CD8-positive, alpha-beta memory T cell (primary cell): ENCODE results near the gene L3MBTL3. TPM values are rescaled to one million over a fixed set of nuclear protein-coding genes. Genes with fewer than 3 reads are reported as not detected.

Experiments
- CTCF ChIA-PET: fragments of 350-600 bp; sonication (Branson Sonifier 250); formaldehyde crosslinking; loops from one replicate; lab custom pipeline; 2021; ENCODE audit warnings: antibody characterized with exemption; lab: Charles Lee
- POLR2A ChIA-PET: fragments of 350-600 bp; sonication (Branson Sonifier 250); formaldehyde crosslinking; loops from one replicate; lab custom pipeline; 2021; ENCODE audit warnings: antibody characterized with exemption; lab: Charles Lee
- DNase-seq, 5 donors: peaks; one replicate each; pipeline versions ENCODE4 v3.0.0 to v3.0.0-alpha.2; 2020 to 2022; ENCODE audit warnings: mixed read lengths in 1 of 5
- H3K27ac ChIP-seq: one replicate; pipeline ENCODE4 v1.7.0; 2013; ENCODE audit warnings: low read depth, mild to moderate bottlenecking, low read length, moderate library complexity
- H3K27me3 ChIP-seq: 2 replicates; pipeline ENCODE4 v1.7.0; 2013; ENCODE audit warnings: low read length, mild to moderate bottlenecking; ENCODE audit not compliant: insufficient read depth, poor library complexity, severe bottlenecking
- H3K36me3 ChIP-seq: 2 replicates; pipeline ENCODE4 v1.7.0; 2013; ENCODE audit warnings: mild to moderate bottlenecking, low read length, moderate library complexity; ENCODE audit not compliant: insufficient read depth
- H3K4me1 ChIP-seq: 2 replicates; pipeline ENCODE4 v1.7.0; 2013; ENCODE audit warnings: mild to moderate bottlenecking, low read length, moderate library complexity; ENCODE audit not compliant: insufficient read depth
- H3K4me3 ChIP-seq: 2 replicates; pipeline ENCODE4 v1.7.0; 2013; ENCODE audit warnings: mild to moderate bottlenecking, low read length
- H3K9me3 ChIP-seq: 2 replicates; pipeline ENCODE4 v1.7.0; 2013; ENCODE audit warnings: mild to moderate bottlenecking, low read length
- H3K27ac Mint-ChIP-seq, 8 donors: one replicate each; pipeline ENCODE4 v1.8.0; 2020 to 2021; ENCODE audit warnings: mixed read lengths in 8 of 8, mild to moderate bottlenecking in 6 of 8, inconsistent platforms in 3 of 8, moderate library complexity in 3 of 8
- H3K27me3 Mint-ChIP-seq, 2 donors: one replicate each; pipeline ENCODE4 v1.8.0; 2020 to 2021; ENCODE audit warnings: mixed read lengths in 2 of 2, mild to moderate bottlenecking in 1 of 2, moderate library complexity in 1 of 2
- H3K36me3 Mint-ChIP-seq, 3 donors: one replicate each; pipeline ENCODE4 v1.8.0; 2020 to 2021; ENCODE audit warnings: mixed read lengths in 3 of 3, inconsistent platforms in 1 of 3, mild to moderate bottlenecking in 1 of 3
- H3K4me1 Mint-ChIP-seq, 3 donors: one replicate each; pipeline ENCODE4 v1.8.0; 2020 to 2021; ENCODE audit warnings: mixed read lengths in 3 of 3, inconsistent platforms in 1 of 3, mild to moderate bottlenecking in 1 of 3
- H3K4me3 Mint-ChIP-seq, 7 donors: one replicate each; pipeline ENCODE4 v1.8.0; 2020 to 2021; ENCODE audit warnings: mixed read lengths in 7 of 7, mild to moderate bottlenecking in 6 of 7, moderate library complexity in 4 of 7, inconsistent platforms in 2 of 7
- H3K9me3 Mint-ChIP-seq, 5 donors: one replicate each; pipeline ENCODE4 v1.8.0; 2020 to 2022; ENCODE audit warnings: mixed read lengths in 5 of 5, mild to moderate bottlenecking in 3 of 5, moderate library complexity in 2 of 5, inconsistent platforms in 1 of 5
- polyA plus RNA-seq: library from polyadenylated mRNA; unstranded; fragments of 300-500 nt; fragmentation: Illumina TruSeq; gene quantifications from one replicate; pipeline ENCODE4 v1.2.3, GENCODE V29; 2021
- total RNA-seq, 2 experiments: library from RNA; stranded (reverse); gene quantifications; one replicate each; pipeline ENCODE4 v1.2.3, GENCODE V29; 2021

L3MBTL3 gene
- total RNA-seq: 10 to 100 TPM; 10.2 to 11.1 TPM
- polyA plus RNA-seq: 6.6 TPM

GRCh38 chr6:130018292-130018743, at the start of gene L3MBTL3:
TSS of gene L3MBTL3 (plus strand) at chr6:130018581. CDS start at chr6:130042700, 24,119 bp downstream.
- Mint-ChIP-seq H3K36me3 (peaks cover 0 to 20% (median 0%) of the 10 kb centered on the region in 3 donors), H3K9me3 (no peaks in the 10 kb centered on the region), H3K27ac (peak within 1 kb of the TSS; percentile 93 to 99 (median 96)), H3K4me3 (peak within 1 kb of the TSS; percentile 96 to 100 (median 100)), H3K27me3 (peaks cover 0 to 2% of the 10 kb centered on the region in 2 donors), H3K4me1 (peaks cover 16 to 26% (median 23%) of the 10 kb centered on the region in 3 donors)
- Histone ChIP-seq H3K27me3 (no peaks in the 10 kb centered on the region), H3K4me1 (peaks cover 8% of the 10 kb centered on the region), H3K9me3 (no peaks in the 10 kb centered on the region), H3K36me3 (no peaks in the 10 kb centered on the region), H3K27ac (peak within 1 kb of the TSS; percentile 79), H3K4me3 (peak within 1 kb of the TSS; percentile 99)
- ChIA-PET CTCF (interaction anchor here (0.7 to 1.6 kb wide), 3 partner anchors 80 to 518 kb away, joined by 3 to 5 read pairs (median 3); no protein-coding TSS in a partner anchor), POLR2A (interaction anchor here (0.5 to 1.2 kb wide), 4 partner anchors 158 to 456 kb away, joined by 3 to 4 read pairs (median 4); no protein-coding TSS in a partner anchor)
- DNase-seq: peak; percentile 77 to 92 (median 84)

- H3K27ac Mint-ChIP-seq: no peak overlapping the region
- peaks cover 0 to 4% (median 2%) of the 10 kb centered on the region in 3 donors for H3K36me3 Mint-ChIP-seq
- no peaks in the 10 kb centered on the region for H3K4me1 Mint-ChIP-seq
- no peaks in the 10 kb centered on the region for H3K36me3 ChIP-seq
- H3K9me3 ChIP-seq: no peaks in the 10 kb centered on the region
- POLR2A ChIA-PET: no interaction called here
- no peaks in the 10 kb centered on the region for H3K27me3 ChIP-seq
- no peak overlapping the region for H3K27ac ChIP-seq
- no peak for DNase-seq
- H3K4me1 ChIP-seq: no peaks in the 10 kb centered on the region
- peaks cover 0 to 6% (median 0%) of the 10 kb centered on the region in 5 donors for H3K9me3 Mint-ChIP-seq
- H3K27me3 Mint-ChIP-seq: peaks cover 8 to 22% of the 10 kb centered on the region in 2 donors
- CTCF ChIA-PET: no interaction called here
- H3K4me3 Mint-ChIP-seq: no peak overlapping the region
- H3K4me3 ChIP-seq: no peak overlapping the region
These were observed 49.3 kb upstream of the L3MBTL3 start for GRCh38 chr6:129969064-129969463.

GRCh38 chr6:129976110-129976509, 42.3 kb upstream of the L3MBTL3 start:
- H3K27me3 Mint-ChIP-seq: peaks cover 0 to 1% of the 10 kb centered on the region in 2 donors

DNA sequence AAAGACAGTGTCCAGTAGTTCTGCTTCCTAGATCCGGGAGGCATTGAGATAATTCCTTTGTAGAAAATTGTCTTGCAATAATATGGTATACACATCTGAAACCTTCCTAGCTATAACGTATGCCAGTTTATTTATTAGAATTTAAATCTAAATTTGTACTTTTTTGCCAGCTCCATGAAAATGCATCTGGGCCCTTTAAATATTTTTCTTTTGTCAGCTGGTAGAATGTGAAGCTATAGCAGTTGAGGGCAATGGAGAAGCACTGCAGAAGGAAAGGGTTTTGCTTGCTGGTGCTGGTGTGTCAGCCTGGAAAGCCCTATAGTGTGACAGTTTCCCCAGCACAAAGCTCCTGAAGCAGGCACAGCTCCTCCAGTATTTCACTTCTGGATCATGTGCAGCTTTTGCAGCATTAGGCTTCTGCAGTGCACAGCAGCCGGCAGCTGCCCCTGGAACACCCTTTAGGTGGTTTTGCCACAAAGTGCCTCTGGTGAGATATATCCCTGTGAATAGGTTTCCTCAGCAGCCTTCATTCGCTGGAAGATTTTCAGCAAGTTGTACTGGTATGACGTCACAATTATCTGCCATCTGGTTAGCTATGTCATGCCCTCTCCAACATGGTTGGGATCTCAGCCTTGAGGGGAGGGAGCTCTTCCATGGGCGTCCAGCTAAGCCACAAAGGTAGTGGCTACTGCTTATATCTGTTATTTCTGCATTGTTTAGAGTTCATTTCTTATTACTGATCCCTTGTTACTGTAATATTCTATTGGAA, 40.0 kb upstream of the L3MBTL3 start:
- Mint-ChIP-seq H3K4me3 (no peak overlapping the region), H3K36me3 (peaks cover 8 to 39% (median 12%) of the 10 kb centered on the region in 3 donors), H3K4me1 (no peaks in the 10 kb centered on the region), H3K9me3 (peaks cover 16 to 30% (median 28%) of the 10 kb centered on the region in 5 donors), H3K27me3 (no peaks in the 10 kb centered on the region), H3K27ac (no peak overlapping the region)
- CTCF ChIA-PET: interaction anchor here (0.6 to 0.8 kb wide), 2 partner anchors 23 to 32 kb away, joined by 3 read pairs; no protein-coding TSS in a partner anchor
- no peaks in the 10 kb centered on the region for H3K9me3 ChIP-seq
- no peak overlapping the region for H3K4me3 ChIP-seq
- DNase-seq: no peak
- no peaks in the 10 kb centered on the region for H3K4me1 ChIP-seq
- no peaks in the 10 kb centered on the region for H3K36me3 ChIP-seq
- H3K27ac ChIP-seq: no peak overlapping the region
- no peaks in the 10 kb centered on the region for H3K27me3 ChIP-seq
- POLR2A ChIA-PET: no interaction called here

More at GRCh38 chr6:129976110-129976509, 42.3 kb upstream of the L3MBTL3 start:
- Histone ChIP-seq H3K27ac (no peak overlapping the region), H3K9me3 (no peaks in the 10 kb centered on the region), H3K4me3 (no peak overlapping the region), H3K4me1 (no peaks in the 10 kb centered on the region), H3K27me3 (no peaks in the 10 kb centered on the region), H3K36me3 (no peaks in the 10 kb centered on the region)
- peaks cover 15 to 30% (median 28%) of the 10 kb centered on the region in 5 donors for H3K9me3 Mint-ChIP-seq
- peaks cover 8 to 36% (median 10%) of the 10 kb centered on the region in 3 donors for H3K36me3 Mint-ChIP-seq
- no peak overlapping the region for H3K4me3 Mint-ChIP-seq
- ChIA-PET CTCF (no interaction called here), POLR2A (no interaction called here)
- no peak for DNase-seq
- H3K27ac Mint-ChIP-seq: no peak overlapping the region
- H3K4me1 Mint-ChIP-seq: no peaks in the 10 kb centered on the region

GRCh38 chr6:129980821-129981220, 37.6 kb upstream of the L3MBTL3 start:
- H3K4me1 Mint-ChIP-seq: no peaks in the 10 kb centered on the region
- H3K36me3 ChIP-seq: no peaks in the 10 kb centered on the region
- H3K27ac ChIP-seq: no peak overlapping the region
- no peaks in the 10 kb centered on the region for H3K4me1 ChIP-seq
- no peaks in the 10 kb centered on the region for H3K9me3 ChIP-seq
- no peak for DNase-seq
- ChIA-PET POLR2A (no interaction called here), CTCF (interaction anchor here (0.5 kb wide), 1 partner anchor 368 kb away, joined by 3 read pairs; no protein-coding TSS in a partner anchor)
- H3K36me3 Mint-ChIP-seq: peaks cover 8 to 39% (median 12%) of the 10 kb centered on the region in 3 donors
- no peak overlapping the region for H3K4me3 Mint-ChIP-seq
- H3K9me3 Mint-ChIP-seq: peaks cover 16 to 30% (median 27%) of the 10 kb centered on the region in 5 donors
- no peak overlapping the region for H3K4me3 ChIP-seq
- H3K27me3 ChIP-seq: no peaks in the 10 kb centered on the region
- no peak overlapping the region for H3K27ac Mint-ChIP-seq
- H3K27me3 Mint-ChIP-seq: peaks cover 0 to 1% of the 10 kb centered on the region in 2 donors

DNA sequence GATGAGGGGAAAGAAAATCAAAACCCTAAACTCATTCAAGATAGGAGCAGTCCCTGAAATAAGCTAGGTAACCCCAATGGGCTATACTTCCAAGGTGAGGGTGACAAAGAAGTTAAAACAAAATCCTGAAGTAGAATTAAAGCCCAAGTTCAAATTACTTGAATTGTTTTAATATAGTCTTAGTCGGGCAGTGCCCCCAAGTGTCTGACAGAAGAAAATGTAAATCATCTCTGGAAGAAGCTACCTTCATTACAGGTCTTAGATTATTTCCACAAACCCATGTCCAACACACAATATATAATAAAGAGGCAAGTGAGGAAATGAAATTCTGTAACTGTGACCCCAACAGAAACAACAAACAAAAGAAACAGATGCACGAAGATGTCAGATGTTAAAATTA, 36.8 kb upstream of the L3MBTL3 start:
- ChIA-PET CTCF (no interaction called here), POLR2A (no interaction called here)
- Histone ChIP-seq H3K4me3 (no peak overlapping the region), H3K9me3 (no peaks in the 10 kb centered on the region), H3K4me1 (no peaks in the 10 kb centered on the region), H3K27ac (no peak overlapping the region), H3K27me3 (no peaks in the 10 kb centered on the region), H3K36me3 (no peaks in the 10 kb centered on the region)
- no peak overlapping the region for H3K27ac Mint-ChIP-seq
- no peak for DNase-seq
- peaks cover 16 to 30% (median 27%) of the 10 kb centered on the region in 5 donors for H3K9me3 Mint-ChIP-seq
- H3K4me1 Mint-ChIP-seq: no peaks in the 10 kb centered on the region
- H3K27me3 Mint-ChIP-seq: peaks cover 0 to 1% of the 10 kb centered on the region in 2 donors
- no peak overlapping the region for H3K4me3 Mint-ChIP-seq
- H3K36me3 Mint-ChIP-seq: peaks cover 8 to 32% (median 12%) of the 10 kb centered on the region in 3 donors

DNA sequence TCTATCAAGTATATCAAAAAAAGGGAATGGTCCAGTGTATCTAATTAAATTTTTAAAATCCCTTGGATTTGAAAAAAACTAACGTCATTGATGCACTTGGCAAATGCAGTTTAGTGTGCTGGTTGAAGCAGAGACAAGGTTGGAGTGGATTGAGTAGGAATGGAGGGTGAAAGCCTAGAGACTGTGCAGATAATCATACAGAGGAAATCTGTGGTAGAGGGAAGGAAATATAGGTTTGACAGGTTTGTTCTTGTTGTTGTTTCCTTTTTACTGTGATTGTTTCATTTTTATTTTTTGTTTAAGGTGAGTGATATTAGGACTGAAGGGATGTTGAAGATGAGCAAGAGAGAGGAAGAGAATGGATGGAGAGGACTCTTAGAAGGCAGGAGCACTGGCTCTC, 29.0 kb upstream of the L3MBTL3 start:
- Histone ChIP-seq H3K4me3 (no peak overlapping the region), H3K9me3 (no peaks in the 10 kb centered on the region), H3K4me1 (no peaks in the 10 kb centered on the region), H3K36me3 (no peaks in the 10 kb centered on the region), H3K27me3 (no peaks in the 10 kb centered on the region), H3K27ac (no peak overlapping the region)
- POLR2A ChIA-PET: no interaction called here
- H3K9me3 Mint-ChIP-seq: no peaks in the 10 kb centered on the region
- H3K27me3 Mint-ChIP-seq: peaks cover 0 to 2% of the 10 kb centered on the region in 2 donors
- peak overlapping the region in 7 of 8 donors; percentile 7 to 79 (median 71) for H3K27ac Mint-ChIP-seq
- peak overlapping the region in 6 of 7 donors; percentile 10 to 63 (median 36) for H3K4me3 Mint-ChIP-seq
- DNase-seq: no peak
- peaks cover 10 to 20% (median 17%) of the 10 kb centered on the region in 3 donors for H3K4me1 Mint-ChIP-seq
- CTCF ChIA-PET: no interaction called here
- no peaks in the 10 kb centered on the region for H3K36me3 Mint-ChIP-seq

- Mint-ChIP-seq H3K27ac (no peak overlapping the region), H3K9me3 (no peaks in the 10 kb centered on the region)
These were observed 25.5 kb upstream of the L3MBTL3 start for GRCh38 chr6:129992881-129993280.

More at GRCh38 chr6:129992881-129993280, 25.5 kb upstream of the L3MBTL3 start:
- POLR2A ChIA-PET: no interaction called here
- peaks cover 0 to 3% of the 10 kb centered on the region in 2 donors for H3K27me3 Mint-ChIP-seq
- Histone ChIP-seq H3K27me3 (no peaks in the 10 kb centered on the region), H3K9me3 (no peaks in the 10 kb centered on the region), H3K4me1 (no peaks in the 10 kb centered on the region), H3K4me3 (no peak overlapping the region), H3K27ac (no peak overlapping the region), H3K36me3 (no peaks in the 10 kb centered on the region)
- H3K4me3 Mint-ChIP-seq: no peak overlapping the region
- H3K36me3 Mint-ChIP-seq: no peaks in the 10 kb centered on the region
- CTCF ChIA-PET: no interaction called here
- DNase-seq: no peak
- H3K4me1 Mint-ChIP-seq: peaks cover 10 to 20% (median 17%) of the 10 kb centered on the region in 3 donors
